GM12878 (cell line): ENCODE measurements around the gene ODAD4. TPM values are rescaled to one million over a fixed set of nuclear protein-coding genes. Genes with fewer than 3 reads are reported as not detected.

Experiments
- CBFB ChIP-seq: IDR thresholded peaks from 2 replicates; pipeline ENCODE4 v1.6.1; 2016; ENCODE audit warnings: antibody characterized with exemption, low read depth
- EGR1 ChIP-seq, 2 experiments: IDR thresholded peaks; 1 replicate in 1 of 2; 2 replicates in 1 of 2; pipeline ENCODE4 v1.6.1; 2011 to 2012; ENCODE audit warnings: low read depth in 2 of 2, low read length in 2 of 2, borderline replicate concordance in 1 of 2, mild to moderate bottlenecking in 1 of 2, moderate library complexity in 1 of 2
- GABPA ChIP-seq: IDR thresholded peaks from 2 replicates; pipeline ENCODE4 v1.6.1; 2014; ENCODE audit warnings: antibody characterized with exemption, low read depth, mild to moderate bottlenecking, inconsistent platforms
- HDGF ChIP-seq: fragments of 450-650 bp; IDR thresholded peaks from 2 replicates; pipeline ENCODE4 v1.6.1; 2016; ENCODE audit warnings: antibody characterized with exemption
- MTA2 ChIP-seq: fragments of 450-650 bp; IDR thresholded peaks from 2 replicates; pipeline ENCODE4 v1.6.1; 2016; ENCODE audit warnings: low read depth, mild to moderate bottlenecking, moderate library complexity
- PAX8 ChIP-seq: fragments of 450-650 bp; IDR thresholded peaks from 2 replicates; pipeline ENCODE4 v1.6.1; 2017; ENCODE audit warnings: mild to moderate bottlenecking, moderate library complexity
- POLR2A ChIP-seq: IDR thresholded peaks from 2 replicates; pipeline ENCODE4 v1.6.1; 2011; ENCODE audit warnings: low read depth, mild to moderate bottlenecking, low read length
- RB1 ChIP-seq: fragments of 450-650 bp; formaldehyde crosslinking; IDR thresholded peaks from 2 replicates; pipeline ENCODE4 v1.6.1; 2017; ENCODE audit warnings: mild to moderate bottlenecking, borderline replicate concordance
- YY1 ChIP-seq: IDR thresholded peaks from 2 replicates; pipeline ENCODE4 v1.6.1; 2011; ENCODE audit warnings: low read depth, mild to moderate bottlenecking, low read length
- polyA plus RNA-seq, 11 experiments: library from polyadenylated mRNA; depleted of rRNA in 4 of 11; unstranded in 6 of 11; stranded (reverse) in 5 of 11; fragments of >200 nt; fragmentation: Nextera tagmentation in 4 of 11; fragmentation: Illumina TruSeq in 1 of 11; extraction: Ambion mirVana in 4 of 11; extraction: Trizol in 1 of 11; gene quantifications; 1 replicate in 1 of 11; 2 replicates in 10 of 11; pipeline versions ENCODE4 v1.2.1 to v1.2.3, GENCODE V29; 2011 to 2016; ENCODE audit warnings: inconsistent platforms in 2 of 11, missing spikeins in 2 of 11, low read depth in 1 of 11
- total RNA-seq, 4 experiments: library from RNA; depleted of rRNA in 3 of 4; stranded (reverse); fragments of >200 nt in 3 of 4; fragmentation: Illumina TruSeq in 1 of 4; extraction: Trizol in 1 of 4; gene quantifications; 2 replicates each; pipeline versions ENCODE4 v1.2.1 to v1.2.3, GENCODE V29; 2013 to 2021
- TF ChIP-seq, protein P1 (sequence below): fragments of 450-650 bp; IDR thresholded peaks from 2 replicates; pipeline ENCODE4 v1.6.1; 2017; ENCODE audit warnings: low read depth, mild to moderate bottlenecking, moderate library complexity
- TF ChIP-seq, protein P2 (sequence below): fragments of 450-650 bp; IDR thresholded peaks from 2 replicates; pipeline ENCODE4 v1.6.1; 2016; ENCODE audit warnings: mild to moderate bottlenecking, moderate library complexity, borderline replicate concordance

The ODAD4 gene
- total and polyA plus RNA-seq, 10 of the 15 experiments (the other 5 are each of a cell fraction or from before 2014, with no cell fraction given) = 0.10 to 0.73 (median 0.35) TPM

DNA sequence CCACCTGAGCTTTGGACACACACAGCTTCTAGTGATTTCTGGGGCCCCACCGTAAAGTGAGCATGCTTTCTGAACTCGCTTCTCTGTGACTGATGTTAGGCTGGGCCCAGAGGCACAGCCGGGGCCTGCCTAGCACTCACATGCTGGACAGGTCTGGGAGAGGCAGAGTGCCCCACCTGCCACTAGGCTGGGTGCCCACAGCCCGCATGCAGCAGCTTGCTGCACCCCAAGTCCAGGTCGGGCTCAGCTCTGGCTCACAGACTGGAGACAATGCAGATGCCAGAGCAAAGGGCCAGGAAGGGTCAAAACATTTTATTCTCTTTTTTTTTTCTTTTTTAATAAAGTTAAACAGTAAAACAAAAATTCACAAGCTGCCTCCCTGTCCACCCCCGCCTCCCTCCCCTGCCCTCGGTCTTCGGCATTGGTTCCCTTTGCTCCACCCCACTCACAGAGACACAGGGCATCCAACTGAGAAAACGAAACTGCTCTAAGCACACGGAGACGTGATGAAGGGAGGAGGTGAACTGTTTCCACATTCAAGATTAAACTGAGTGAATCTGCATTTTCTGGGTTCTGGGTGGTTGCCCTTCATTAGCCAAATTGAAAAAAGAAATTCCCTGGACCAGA is 45.8 kb downstream of the ODAD4 start (continued):
- TF ChIP-seq PAX8 = no peak
- TF ChIP-seq, protein P1, sequence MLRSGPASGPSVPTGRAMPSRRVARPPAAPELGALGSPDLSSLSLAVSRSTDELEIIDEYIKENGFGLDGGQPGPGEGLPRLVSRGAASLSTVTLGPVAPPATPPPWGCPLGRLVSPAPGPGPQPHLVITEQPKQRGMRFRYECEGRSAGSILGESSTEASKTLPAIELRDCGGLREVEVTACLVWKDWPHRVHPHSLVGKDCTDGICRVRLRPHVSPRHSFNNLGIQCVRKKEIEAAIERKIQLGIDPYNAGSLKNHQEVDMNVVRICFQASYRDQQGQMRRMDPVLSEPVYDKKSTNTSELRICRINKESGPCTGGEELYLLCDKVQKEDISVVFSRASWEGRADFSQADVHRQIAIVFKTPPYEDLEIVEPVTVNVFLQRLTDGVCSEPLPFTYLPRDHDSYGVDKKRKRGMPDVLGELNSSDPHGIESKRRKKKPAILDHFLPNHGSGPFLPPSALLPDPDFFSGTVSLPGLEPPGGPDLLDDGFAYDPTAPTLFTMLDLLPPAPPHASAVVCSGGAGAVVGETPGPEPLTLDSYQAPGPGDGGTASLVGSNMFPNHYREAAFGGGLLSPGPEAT = no peak
- no peak for TF ChIP-seq RB1
- TF ChIP-seq, protein P2, sequence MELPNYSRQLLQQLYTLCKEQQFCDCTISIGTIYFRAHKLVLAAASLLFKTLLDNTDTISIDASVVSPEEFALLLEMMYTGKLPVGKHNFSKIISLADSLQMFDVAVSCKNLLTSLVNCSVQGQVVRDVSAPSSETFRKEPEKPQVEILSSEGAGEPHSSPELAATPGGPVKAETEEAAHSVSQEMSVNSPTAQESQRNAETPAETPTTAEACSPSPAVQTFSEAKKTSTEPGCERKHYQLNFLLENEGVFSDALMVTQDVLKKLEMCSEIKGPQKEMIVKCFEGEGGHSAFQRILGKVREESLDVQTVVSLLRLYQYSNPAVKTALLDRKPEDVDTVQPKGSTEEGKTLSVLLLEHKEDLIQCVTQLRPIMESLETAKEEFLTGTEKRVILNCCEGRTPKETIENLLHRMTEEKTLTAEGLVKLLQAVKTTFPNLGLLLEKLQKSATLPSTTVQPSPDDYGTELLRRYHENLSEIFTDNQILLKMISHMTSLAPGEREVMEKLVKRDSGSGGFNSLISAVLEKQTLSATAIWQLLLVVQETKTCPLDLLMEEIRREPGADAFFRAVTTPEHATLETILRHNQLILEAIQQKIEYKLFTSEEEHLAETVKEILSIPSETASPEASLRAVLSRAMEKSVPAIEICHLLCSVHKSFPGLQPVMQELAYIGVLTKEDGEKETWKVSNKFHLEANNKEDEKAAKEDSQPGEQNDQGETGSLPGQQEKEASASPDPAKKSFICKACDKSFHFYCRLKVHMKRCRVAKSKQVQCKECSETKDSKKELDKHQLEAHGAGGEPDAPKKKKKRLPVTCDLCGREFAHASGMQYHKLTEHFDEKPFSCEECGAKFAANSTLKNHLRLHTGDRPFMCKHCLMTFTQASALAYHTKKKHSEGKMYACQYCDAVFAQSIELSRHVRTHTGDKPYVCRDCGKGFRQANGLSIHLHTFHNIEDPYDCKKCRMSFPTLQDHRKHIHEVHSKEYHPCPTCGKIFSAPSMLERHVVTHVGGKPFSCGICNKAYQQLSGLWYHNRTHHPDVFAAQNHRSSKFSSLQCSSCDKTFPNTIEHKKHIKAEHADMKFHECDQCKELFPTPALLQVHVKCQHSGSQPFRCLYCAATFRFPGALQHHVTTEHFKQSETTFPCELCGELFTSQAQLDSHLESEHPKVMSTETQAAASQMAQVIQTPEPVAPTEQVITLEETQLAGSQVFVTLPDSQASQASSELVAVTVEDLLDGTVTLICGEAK = peak; percentile 72; the same call in 1 of the 2 replicates
- no peak for TF ChIP-seq CBFB
- TF ChIP-seq MTA2 = 0 out of 2 replicates have a peak, but pooled peaks have one; percentile 12
- TF ChIP-seq YY1 = no peak
- TF ChIP-seq EGR1 (IDR thresholded peaks at IDR 0.05; ENCODE audit: borderline replicate concordance in 1 of 2, low read depth in 2 of 2, low read length in 2 of 2) = 0 out of 3 replicates have a peak, but pooled peaks of 1 of the 2 experiments have one; percentile 52
- TF ChIP-seq HDGF = no peak
- TF ChIP-seq GABPA = no peak
- peak; percentile 54; the same call in 1 of the 2 replicates for TF ChIP-seq POLR2A
